ENCODE results near the gene MIOS. TPM values are rescaled to one million over a fixed set of nuclear protein-coding genes. Genes with fewer than 3 reads are reported as not detected.

Gene MIOS
- total and polyA plus RNA-seq, 8 donors, result 8.1 to 27.2 (median 18.7) TPM

GRCh38 chr7:7569081-7569527, 2.4 kb downstream of the MIOS start:
- Histone ChIP-seq H3K4me3 (peak overlapping the region in 1 of 4 donors; percentile 82), H3K27ac (peak overlapping the region in 2 of 4 donors; percentile 22 to 37), H3K36me3 (no peaks in the 10 kb centered on the region), H3K4me1 (peaks cover 9 to 44% (median 15%) of the 10 kb centered on the region in 3 donors), H3K27me3 (no peaks in the 10 kb centered on the region), H3K9me3 (no peaks in the 10 kb centered on the region)
- intact Hi-C loops (cut with DNase I), result no loop called here
- DNase-seq (no peak), FAIRE-seq (no peak), ATAC-seq (no peak)
- whole genome bisulfite sequencing, 2 donors, result 37 to 40% methylated on average over 5 of the region's 5 CpGs
- no peak for TF ChIP-seq CTCF (IDR thresholded peaks at IDR 0.05)

GRCh38 chr7:7569615-7570014, 2.9 kb downstream of the MIOS start:
- H3K27me3 ChIP-seq, result no peaks in the 10 kb centered on the region
- peak overlapping the region in 2 of 4 donors; percentile 22 to 37 for H3K27ac ChIP-seq
- H3K9me3 ChIP-seq, result no peaks in the 10 kb centered on the region
- peak overlapping the region in 1 of 4 donors; percentile 82 for H3K4me3 ChIP-seq
- TF ChIP-seq CTCF (IDR thresholded peaks at IDR 0.05), result no peak
- ATAC-seq (no peak), FAIRE-seq (no peak), DNase-seq (no peak)
- peaks cover 9 to 39% (median 15%) of the 10 kb centered on the region in 3 donors for H3K4me1 ChIP-seq
- intact Hi-C loops (cut with DNase I), result no loop called here
- 43 to 48% methylated on average over 3 of the region's 3 CpGs for WGBS, 2 donors
- no peaks in the 10 kb centered on the region for H3K36me3 ChIP-seq

GRCh38 chr7:7570584-7570983, 3.9 kb downstream of the MIOS start:
- H3K4me3 ChIP-seq, result no peak overlapping the region
- ATAC-seq, result no peak
- H3K36me3 ChIP-seq, result no peaks in the 10 kb centered on the region
- peaks cover 9 to 34% (median 15%) of the 10 kb centered on the region in 3 donors for H3K4me1 ChIP-seq
- no peak for TF ChIP-seq CTCF (IDR thresholded peaks at IDR 0.05)
- no peak for FAIRE-seq
- intact Hi-C loops (cut with DNase I), result no loop called here
- no peaks in the 10 kb centered on the region for H3K27me3 ChIP-seq
- WGBS, 2 donors, result 34 to 42% methylated on average over 3 of the region's 3 CpGs
- H3K9me3 ChIP-seq, result no peaks in the 10 kb centered on the region
- H3K27ac ChIP-seq, result no peak overlapping the region
- peak in 4 of 6 donors; percentile 29 to 38 (median 34) for DNase-seq

- FAIRE-seq (no peak), DNase-seq (no peak), ATAC-seq (no peak)
- H3K4me3 ChIP-seq, result no peak overlapping the region
- no peaks in the 10 kb centered on the region for H3K27me3 ChIP-seq
- TF ChIP-seq CTCF (IDR thresholded peaks at IDR 0.05), result no peak
- no peak overlapping the region for H3K27ac ChIP-seq
- peaks cover 4 to 26% (median 9%) of the 10 kb centered on the region in 3 donors for H3K4me1 ChIP-seq
- intact Hi-C loops (cut with DNase I), result no loop called here
- no peaks in the 10 kb centered on the region for H3K36me3 ChIP-seq
- H3K9me3 ChIP-seq, result no peaks in the 10 kb centered on the region
- 43 to 48% methylated on average over 2 of the region's 2 CpGs for WGBS, 2 donors
These were observed 7.0 kb downstream of the MIOS start for GRCh38 chr7:7573701-7574100.

GRCh38 chr7:7576344-7576743, 9.7 kb downstream of the MIOS start:
- Histone ChIP-seq H3K27ac (no peak overlapping the region), H3K9me3 (no peaks in the 10 kb centered on the region), H3K4me3 (no peak overlapping the region), H3K27me3 (no peaks in the 10 kb centered on the region), H3K36me3 (no peaks in the 10 kb centered on the region), H3K4me1 (peaks cover 0 to 3% (median 0%) of the 10 kb centered on the region in 3 donors)
- TF ChIP-seq CTCF (IDR thresholded peaks at IDR 0.05), result no peak
- intact Hi-C loops (cut with DNase I), result no loop called here
- no peak for DNase-seq
- WGBS, 2 donors, result 98 to 100% methylated on average over 1 of the region's 1 CpG
- no peak for FAIRE-seq
- ATAC-seq, result no peak

Data from pancreas (tissue), 10 donors.